Bladder microvascular endothelial cell (primary cell): ENCODE measurements around the gene THNSL1. TPM values are rescaled to one million over a fixed set of nuclear protein-coding genes. Genes with fewer than 3 reads are reported as not detected.

Experiments used
- total RNA-seq: library from RNA; depleted of rRNA; stranded (reverse); fragments of >200 nt; gene quantifications from 2 replicates; pipeline ENCODE4 v1.2.3, GENCODE V29; 2014

The THNSL1 gene, protein sequence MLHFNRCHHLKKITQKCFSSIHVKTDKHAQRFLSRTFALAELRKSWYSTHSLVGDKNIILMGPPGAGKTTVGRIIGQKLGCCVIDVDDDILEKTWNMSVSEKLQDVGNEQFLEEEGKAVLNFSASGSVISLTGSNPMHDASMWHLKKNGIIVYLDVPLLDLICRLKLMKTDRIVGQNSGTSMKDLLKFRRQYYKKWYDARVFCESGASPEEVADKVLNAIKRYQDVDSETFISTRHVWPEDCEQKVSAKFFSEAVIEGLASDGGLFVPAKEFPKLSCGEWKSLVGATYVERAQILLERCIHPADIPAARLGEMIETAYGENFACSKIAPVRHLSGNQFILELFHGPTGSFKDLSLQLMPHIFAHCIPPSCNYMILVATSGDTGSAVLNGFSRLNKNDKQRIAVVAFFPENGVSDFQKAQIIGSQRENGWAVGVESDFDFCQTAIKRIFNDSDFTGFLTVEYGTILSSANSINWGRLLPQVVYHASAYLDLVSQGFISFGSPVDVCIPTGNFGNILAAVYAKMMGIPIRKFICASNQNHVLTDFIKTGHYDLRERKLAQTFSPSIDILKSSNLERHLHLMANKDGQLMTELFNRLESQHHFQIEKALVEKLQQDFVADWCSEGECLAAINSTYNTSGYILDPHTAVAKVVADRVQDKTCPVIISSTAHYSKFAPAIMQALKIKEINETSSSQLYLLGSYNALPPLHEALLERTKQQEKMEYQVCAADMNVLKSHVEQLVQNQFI
- total RNA-seq: 1.1 and 2.9 TPM in 2 replicates

DNA sequence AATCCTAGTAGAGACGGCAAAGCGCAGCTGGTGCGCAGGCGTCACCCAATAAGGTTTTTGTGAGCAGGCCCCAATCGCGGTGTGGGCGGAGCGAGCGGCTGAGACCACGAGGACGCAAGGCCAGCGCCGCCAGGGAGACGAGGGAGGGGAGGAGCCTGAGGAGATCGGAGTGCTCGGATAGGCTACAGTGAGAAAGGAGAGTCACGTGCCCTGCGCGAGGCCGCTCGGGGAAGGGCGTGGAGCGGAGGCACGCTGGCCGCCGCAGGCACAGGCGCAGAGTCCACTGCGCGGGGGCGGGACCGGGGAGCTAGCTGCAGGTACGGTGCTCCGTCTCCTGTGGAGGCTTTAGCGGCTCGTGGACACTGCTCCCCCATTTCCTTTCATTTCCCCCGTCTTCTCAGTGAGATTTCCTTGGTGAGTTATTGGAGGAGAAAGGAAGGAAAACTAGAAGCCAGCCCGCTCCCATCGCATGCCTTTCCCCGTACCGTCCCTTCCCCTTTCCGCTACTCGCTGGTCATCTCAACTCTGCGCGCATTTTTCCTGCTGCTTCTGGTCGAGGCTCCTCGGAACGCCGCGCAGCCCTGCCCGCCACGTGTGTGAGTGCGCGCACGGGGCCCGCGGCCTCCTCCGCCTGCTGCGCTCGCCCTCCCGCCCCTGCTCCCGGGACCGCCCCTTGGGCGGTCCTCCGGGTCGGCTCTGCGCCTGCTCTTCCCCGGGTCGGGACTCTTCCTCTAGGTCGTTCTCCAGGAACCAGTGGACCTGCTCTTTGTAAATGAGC, at the start of gene THNSL1:
THNSL1 (plus strand) TSS at position 237 of the 778 bp plus-strand sequence. CDS start 6,612 bp downstream, outside the sequence.

DNA sequence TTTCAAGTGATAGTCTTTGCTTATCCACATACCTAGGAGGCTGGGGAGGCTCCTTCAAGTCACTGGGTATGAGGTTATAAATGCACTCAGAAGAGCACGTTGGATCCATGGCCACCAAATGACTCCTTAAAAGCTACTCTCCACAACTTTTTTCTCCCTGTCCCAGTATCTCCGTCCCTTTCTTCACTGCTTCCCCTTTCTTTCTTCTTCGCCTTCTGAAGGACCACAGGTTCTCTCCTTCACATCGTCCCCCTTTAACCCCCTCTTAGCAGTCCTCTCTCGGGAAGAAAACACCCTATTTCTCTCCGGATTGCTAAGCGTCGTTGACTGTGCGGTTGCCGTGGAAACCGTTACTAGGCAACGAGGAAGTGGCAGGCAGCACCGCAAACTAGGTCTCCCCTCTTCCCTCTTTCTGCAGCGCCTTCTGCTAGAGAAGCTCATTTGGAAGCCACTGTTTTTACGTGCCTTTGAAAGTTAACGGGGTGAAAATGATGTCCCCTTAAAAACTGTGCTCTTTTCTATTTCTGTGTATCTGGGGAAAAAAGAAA, 510 bp upstream of the THNSL1 start, which contains the start of gene ENKUR:
ENKUR (minus strand) TSS at position 331 of the 548 bp plus-strand sequence; CDS start at position 109, 222 bp downstream.

Other genes starting within 250 kb of the THNSL1 start
- 5.7 and 9.1 TPM in 2 replicates for gene PRTFDC1, start 64.0 kb upstream of the THNSL1 start, total RNA-seq
- gene ENKUR, start 454 bp upstream of the THNSL1 start, total RNA-seq: 0.06 TPM in 1 of 2 replicates, not detected in the other
- under 0.01 TPM in 1 of 2 replicates, not detected in the other for gene GPR158, start 158.4 kb downstream of the THNSL1 start, total RNA-seq